ENCODE results near the gene WBP2.

GRCh38 chr17:75898065-75898464 lies 42.9 kb upstream of the WBP2 start:
- TF ChIP-seq RBBP5 (conservative IDR thresholded peaks at IDR 0.05) = no peak
- TF ChIP-seq CTCF (IDR thresholded peaks at IDR 0.05 in 2 of 3, conservative IDR thresholded peaks at IDR 0.05 in 1 of 3; ENCODE audit: control insufficient read depth in 2 of 3, extremely low read depth in 1 of 3, insufficient read depth in 1 of 3, low read depth in 3 of 3, low read length in 3 of 3) = no peak
- TF ChIP-seq DPF2 (IDR thresholded peaks at IDR 0.05) = no peak
- no peak for TF ChIP-seq RFX5 (IDR thresholded peaks at IDR 0.05; ENCODE audit: low read depth, low read length)

Data from GM12878 (cell line).